NCI-H2107 treated with DMSO at 0.1 percent for 48 hours (cell line): Measurements from ENCODE around the gene STATH.
"Not testable (repeated sequence)": the region's sequence is repeated elsewhere in the genome, so short reads cannot be mapped to it uniquely, and the experiment has no call there.

ENCODE experiments used
- DNase-seq: peaks from one replicate; lab custom pipeline; 2025; ENCODE audit not compliant: unreplicated experiment; lab: John Stamatoyannopoulos, UW

Gene STATH

DNA sequence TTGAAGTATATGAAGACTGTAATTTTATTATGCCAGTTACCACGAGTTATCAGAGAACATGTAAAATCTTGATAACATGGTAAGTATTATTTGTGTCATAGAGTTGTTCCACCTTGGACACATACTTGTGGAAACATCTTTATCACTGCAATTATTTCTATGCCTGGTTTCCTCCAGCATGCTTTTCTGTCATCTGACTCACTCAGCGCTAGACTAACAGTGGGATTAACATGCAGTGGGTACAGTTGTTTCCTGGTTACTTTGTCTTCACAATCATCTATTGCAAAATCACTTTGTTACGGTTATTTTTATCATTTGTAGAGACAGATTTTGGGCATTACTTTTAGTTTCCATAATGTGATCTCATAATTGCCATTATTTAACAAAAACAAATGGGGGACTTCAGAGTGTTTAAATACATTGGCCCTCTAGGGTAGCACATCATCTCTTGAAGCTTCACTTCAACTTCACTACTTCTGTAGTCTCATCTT is at the start of gene STATH:
Gene STATH (plus strand): TSS at position 441 of the 491 bp plus-strand sequence. CDS start 2,472 bp downstream, outside the sequence.
- no peak for DNase-seq

DNA sequence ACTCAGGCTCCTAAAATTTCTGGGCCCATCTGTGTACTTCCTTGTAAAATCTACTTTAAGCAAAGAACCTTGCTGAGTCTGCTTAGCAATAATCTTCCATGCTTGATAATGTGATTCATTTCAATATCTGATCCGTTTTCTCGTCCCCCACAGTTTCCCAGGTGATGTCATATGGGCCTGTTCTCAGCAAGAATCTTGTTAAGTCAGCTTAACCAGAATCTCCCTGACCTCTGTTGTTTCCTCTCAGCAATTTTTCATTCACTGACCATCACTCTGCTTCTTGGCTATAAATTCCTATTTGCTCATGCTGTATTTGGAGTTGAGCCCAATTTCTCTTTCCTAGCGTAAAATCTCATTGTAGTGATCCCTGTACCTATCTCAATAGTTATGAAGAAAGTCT is 44.2 kb upstream of the STATH start:
- no peak for DNase-seq

- DNase-seq, result no peak
Measured at GRCh38 chr4:69957209-69957608, 38.6 kb upstream of the STATH start.

- no peak for DNase-seq
Measured at GRCh38 chr4:69965628-69966027, 30.1 kb upstream of the STATH start, which contains the start of gene CSN2. Gene CSN2, minus strand, starts transcription at chr4:69965728. Its CDS starts 4,733 bp downstream, at chr4:69960995.

DNA sequence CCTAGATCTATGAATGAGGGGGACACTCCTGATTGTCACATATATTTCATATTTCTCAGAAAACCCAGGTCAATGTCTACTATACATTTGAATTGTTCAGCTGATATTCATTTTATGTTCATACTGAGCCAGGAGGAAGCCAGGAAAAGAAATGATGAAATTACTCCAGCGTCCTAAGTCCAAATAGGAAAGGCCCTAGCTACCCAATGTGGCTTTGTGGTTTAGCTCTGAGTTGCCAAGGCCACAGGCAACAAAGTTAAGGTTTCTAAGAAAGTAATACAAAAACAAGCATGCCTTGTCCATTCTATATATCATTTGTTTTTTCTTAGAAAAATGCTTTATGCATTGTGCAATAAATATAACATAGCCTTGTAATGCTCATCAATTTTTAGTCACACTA is 25.7 kb upstream of the STATH start:
- DNase-seq, result no peak

DNA sequence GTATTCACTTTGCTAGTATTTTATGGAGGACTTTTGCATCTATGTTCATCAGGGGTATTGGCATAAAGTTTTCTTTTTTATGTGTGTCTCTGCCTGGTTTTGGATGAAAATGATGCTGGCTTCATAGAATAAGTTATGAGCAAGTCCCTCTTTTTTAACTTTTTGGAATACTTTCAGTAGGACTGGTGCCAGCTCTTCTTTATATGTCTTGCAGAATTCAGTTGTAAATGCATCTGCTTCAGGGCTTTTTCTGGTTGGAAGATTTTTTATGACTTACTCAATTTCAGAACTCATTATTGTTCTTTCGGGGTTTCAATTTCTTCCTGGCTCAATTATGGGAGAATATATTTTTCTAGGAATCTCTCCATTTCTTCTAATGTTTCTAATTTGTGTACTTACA is 21.1 kb upstream of the STATH start:
- DNase-seq, result no peak

DNA sequence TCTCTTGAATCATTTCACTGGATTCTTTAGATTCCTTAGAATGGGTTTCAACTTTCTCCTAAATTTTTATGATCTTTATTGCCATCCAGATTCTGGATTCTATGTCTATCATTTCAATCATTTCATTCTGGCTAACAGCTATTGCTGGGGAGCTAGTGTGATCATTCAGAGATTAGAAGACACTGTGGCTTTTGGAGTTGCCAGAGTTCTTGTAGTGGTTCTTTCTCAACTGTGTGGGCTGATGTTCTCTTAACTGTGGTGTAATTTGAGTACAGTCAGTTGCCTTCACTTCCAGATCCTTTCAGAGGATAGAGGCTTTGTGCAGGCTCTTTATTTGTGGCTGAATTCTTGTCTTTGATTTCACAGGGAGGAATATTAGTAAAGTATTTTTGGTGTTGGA is 18.2 kb upstream of the STATH start:
- DNase-seq, result no peak

DNA sequence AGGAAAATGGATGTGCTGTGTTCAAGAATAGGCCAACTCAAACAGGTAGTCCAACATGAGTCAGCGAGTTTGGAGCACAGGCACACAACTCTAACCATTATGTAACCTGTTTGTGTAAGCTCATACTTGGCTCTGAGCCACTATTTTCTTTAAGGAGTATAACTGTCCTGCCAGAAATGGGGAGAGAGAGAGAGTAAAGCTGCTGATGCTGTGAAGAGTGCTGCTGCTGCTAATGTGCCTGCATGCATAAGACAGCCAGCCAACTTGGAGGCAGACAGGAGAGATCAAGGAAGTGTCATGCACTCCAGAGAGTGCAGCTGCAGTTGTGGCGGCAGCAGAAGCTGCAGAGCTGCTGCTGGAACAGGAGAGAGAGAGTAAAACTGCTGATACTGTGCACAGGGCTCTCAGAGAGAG is 11.7 kb upstream of the STATH start:
- peak; percentile 50 for DNase-seq

- DNase-seq, result no peak
Measured at GRCh38 chr4:69986663-69987062, 9.1 kb upstream of the STATH start.

GRCh38 chr4:69991016-69991415 is 4.8 kb upstream of the STATH start:
- DNase-seq, result no peak

- no peak for DNase-seq
Measured at GRCh38 chr4:69994782-69995181, 984 bp upstream of the STATH start.

- no peak for DNase-seq
Measured at GRCh38 chr4:69999420-69999819, 3.7 kb downstream of the STATH start.

DNA sequence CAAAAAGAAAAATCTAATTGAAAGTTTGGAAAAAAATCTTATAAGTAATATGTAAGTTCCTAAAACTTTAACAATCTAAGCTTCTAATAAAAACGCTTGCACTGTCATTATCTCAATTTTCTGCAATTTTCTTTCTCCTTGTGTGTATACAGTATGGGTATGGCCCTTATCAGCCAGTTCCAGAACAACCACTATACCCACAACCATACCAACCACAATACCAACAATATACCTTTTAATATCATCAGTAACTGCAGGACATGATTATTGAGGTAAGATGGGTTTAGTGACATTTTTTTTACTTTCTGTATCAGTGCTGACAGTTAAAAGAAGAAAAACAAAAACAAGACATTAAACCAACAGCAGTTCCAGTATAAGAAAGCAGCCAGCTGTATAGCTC is 4.9 kb downstream of the STATH start:
- DNase-seq, result no peak

- DNase-seq, result no peak
Measured at GRCh38 chr4:70002507-70002906, 6.7 kb downstream of the STATH start.

DNA sequence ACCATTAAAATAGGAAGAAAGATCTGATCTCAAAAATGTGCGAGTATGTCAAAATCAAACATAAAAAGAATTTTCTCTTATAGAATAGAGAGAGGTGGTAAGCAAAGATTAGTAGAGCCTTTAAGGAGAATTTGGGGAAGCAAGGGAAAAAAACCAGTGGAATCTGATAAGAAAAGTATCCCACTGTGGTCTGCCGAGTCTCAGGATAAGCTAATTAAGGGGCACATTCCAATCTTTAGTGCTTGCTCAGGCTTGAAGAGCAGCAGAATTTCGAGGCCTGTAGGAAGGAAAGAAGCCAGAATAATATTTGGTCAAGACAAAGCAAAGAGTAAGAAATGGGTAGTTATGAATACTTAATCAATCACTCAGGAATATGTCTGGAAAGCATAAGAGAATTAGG is 13.0 kb downstream of the STATH start:
- no peak for DNase-seq

- DNase-seq, result not testable (repeated sequence)
Measured at GRCh38 chr4:70019006-70019405, 23.2 kb downstream of the STATH start.

DNA sequence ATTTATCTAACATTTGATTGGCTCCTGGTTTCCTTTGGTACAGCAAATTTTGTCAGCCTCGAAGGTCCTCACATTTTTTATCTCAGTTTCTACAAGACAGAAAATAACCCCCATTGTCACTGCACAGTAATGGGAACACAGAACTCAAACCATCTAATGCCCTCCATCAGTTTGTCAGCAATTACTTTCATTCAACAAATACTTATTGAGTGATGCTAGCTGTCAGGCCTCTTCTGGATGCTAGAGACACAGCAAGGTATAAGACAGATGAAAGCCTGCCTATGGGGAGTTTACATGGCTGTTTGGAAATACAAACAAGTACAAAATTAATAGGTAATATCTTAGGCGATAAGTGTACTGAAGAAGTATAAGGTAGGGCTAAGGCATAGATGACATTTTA is 27.5 kb downstream of the STATH start:
- DNase-seq, result no peak

GRCh38 chr4:70027011-70027410 is 31.2 kb downstream of the STATH start:
- DNase-seq, result no peak

GRCh38 chr4:70028159-70028558 is 32.4 kb downstream of the STATH start, which contains the start of gene HTN3:
Gene HTN3, plus strand, starts transcription at chr4:70028459. Its CDS starts 2,282 bp downstream, at chr4:70030741.
- DNase-seq, result not testable (repeated sequence)

GRCh38 chr4:70037559-70037958 is 41.8 kb downstream of the STATH start:
- not testable (repeated sequence) for DNase-seq

DNA sequence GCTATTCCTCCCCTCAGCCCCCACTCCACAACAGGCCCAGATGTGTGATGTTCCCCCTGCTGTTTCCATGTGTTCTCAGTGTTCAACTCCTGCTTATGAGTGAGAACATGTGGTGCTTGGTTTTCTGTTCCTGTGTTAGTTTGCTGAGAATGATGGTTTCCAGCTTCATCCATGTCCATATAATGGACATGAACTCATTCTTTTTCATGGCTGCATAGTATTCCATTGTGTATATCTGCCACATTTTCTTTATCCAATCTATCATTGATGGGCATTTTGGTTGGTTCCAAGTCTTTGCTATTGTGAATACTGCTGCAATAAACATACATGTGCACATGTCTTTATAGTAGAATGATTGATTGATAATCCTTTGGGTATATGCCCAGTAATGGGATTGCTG is 44.2 kb downstream of the STATH start:
- not testable (repeated sequence) for DNase-seq

- DNase-seq, result no peak
Measured at GRCh38 chr4:70041652-70042286, 46.0 kb downstream of the STATH start.

DNA sequence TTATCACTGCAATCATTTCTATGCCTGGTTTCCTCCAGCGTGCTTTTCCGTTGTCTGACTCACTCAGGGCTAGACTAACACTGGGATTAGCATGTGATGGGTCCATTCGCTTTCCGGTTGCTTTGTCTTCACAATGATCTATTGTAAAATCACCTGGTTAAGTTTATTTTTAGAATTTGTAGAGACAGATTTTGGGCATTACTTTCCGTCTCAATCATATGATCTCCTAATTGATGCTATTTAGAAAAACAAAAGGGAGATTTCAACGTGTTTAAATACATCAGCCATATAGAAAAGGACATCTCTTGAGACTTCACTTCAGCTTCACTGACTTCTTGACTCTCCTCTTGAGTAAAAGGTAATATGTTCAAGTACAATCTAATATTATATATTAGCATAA is 54.4 kb downstream of the STATH start, which contains the start of gene HTN1:
Gene HTN1 (plus strand): TSS at position 301 of the 400 bp plus-strand sequence. CDS start 2,639 bp downstream, outside the sequence.
- not testable (repeated sequence) for DNase-seq
